Liver (tissue), 9 donors: ENCODE data around the gene IL24. TPM values are rescaled to one million over a fixed set of nuclear protein-coding genes. Genes with fewer than 3 reads are reported as not detected.

ENCODE experiments used
- DNase-seq: peaks from one replicate; pipeline ENCODE4 v3.0.0-alpha.2; 2017; ENCODE audit warnings: low spot score
- H3K27ac ChIP-seq, 2 donors: one replicate each; pipeline ENCODE4 v1.7.0; 2013; ENCODE audit warnings: inconsistent platforms in 2 of 2, low read length in 2 of 2, control low read depth in 1 of 2, low read depth in 1 of 2, mild to moderate bottlenecking in 1 of 2
- H3K27me3 ChIP-seq, 4 donors: one replicate each; pipeline versions ENCODE4 v1.6.1 to v1.7.0; 2013; ENCODE audit warnings: low read length in 3 of 4, inconsistent platforms in 1 of 4, mild to moderate bottlenecking in 1 of 4, moderate library complexity in 1 of 4; ENCODE audit not compliant: control insufficient read depth in 4 of 4, insufficient read depth in 4 of 4
- H3K36me3 ChIP-seq, 4 donors: one replicate each; pipeline versions ENCODE4 v1.6.1 to v1.7.0; 2013; ENCODE audit warnings: low read length in 3 of 4, mild to moderate bottlenecking in 3 of 4, low read depth in 1 of 4, moderate library complexity in 1 of 4; ENCODE audit not compliant: control insufficient read depth in 4 of 4, insufficient read depth in 3 of 4
- H3K4me1 ChIP-seq, 4 donors: one replicate each; pipeline versions ENCODE4 v1.6.1 to v1.7.0; 2013; ENCODE audit warnings: low read length in 3 of 4, mild to moderate bottlenecking in 3 of 4, moderate library complexity in 1 of 4; ENCODE audit not compliant: control insufficient read depth in 4 of 4, insufficient read depth in 4 of 4
- H3K4me3 ChIP-seq, 3 donors: one replicate each; pipeline versions ENCODE4 v1.6.1 to v1.7.0; 2013; ENCODE audit warnings: low read length in 3 of 3, control low read depth in 1 of 3, low read depth in 1 of 3, mild to moderate bottlenecking in 1 of 3
- H3K9ac ChIP-seq, 2 donors: one replicate each; pipeline ENCODE4 v1.7.0; 2013; ENCODE audit warnings: low read length in 2 of 2, mild to moderate bottlenecking in 2 of 2, moderate library complexity in 2 of 2, control low read depth in 1 of 2, low read depth in 1 of 2
- H3K9me3 ChIP-seq, 4 donors: one replicate each; pipeline versions ENCODE4 v1.6.1 to v1.7.0; 2013; ENCODE audit warnings: low read length in 3 of 4; ENCODE audit not compliant: control insufficient read depth in 4 of 4
- EGR1 ChIP-seq, 2 donors: IDR thresholded peaks; 2 replicates each; pipeline ENCODE4 v1.6.1; 2016 to 2018; ENCODE audit warnings: antibody characterized with exemption in 2 of 2, low read depth in 2 of 2
- FOXA1 ChIP-seq: IDR thresholded peaks from 2 replicates; pipeline ENCODE4 v1.6.1; 2016; ENCODE audit warnings: antibody characterized with exemption
- FOXA2 ChIP-seq: IDR thresholded peaks from 2 replicates; pipeline ENCODE4 v1.6.1; 2016; ENCODE audit warnings: antibody characterized with exemption
- HNF4A ChIP-seq, 2 donors: conservative IDR thresholded peaks; 2 replicates each; pipeline ENCODE4 v1.6.1; 2016; ENCODE audit warnings: antibody characterized with exemption in 2 of 2, mild to moderate bottlenecking in 2 of 2
- NR2F2 ChIP-seq: IDR thresholded peaks from 2 replicates; pipeline ENCODE4 v1.6.1; 2016; ENCODE audit warnings: antibody characterized with exemption
- RAD21 ChIP-seq, 2 donors: IDR thresholded peaks; 2 replicates each; pipeline ENCODE4 v1.6.1; 2016; ENCODE audit warnings: antibody characterized with exemption in 2 of 2, mild to moderate bottlenecking in 2 of 2
- RXRA ChIP-seq, 2 donors: IDR thresholded peaks; 2 replicates each; pipeline ENCODE4 v1.6.1; 2017 to 2018; ENCODE audit warnings: antibody characterized with exemption in 2 of 2, mild to moderate bottlenecking in 1 of 2
- SP1 ChIP-seq: IDR thresholded peaks from 2 replicates; pipeline ENCODE4 v1.6.1; 2018; ENCODE audit warnings: antibody characterized with exemption, mild to moderate bottlenecking
- TAF1 ChIP-seq: conservative IDR thresholded peaks from 2 replicates; pipeline ENCODE4 v1.6.1; 2016; ENCODE audit warnings: antibody characterized with exemption, mild to moderate bottlenecking
- YY1 ChIP-seq: IDR thresholded peaks from 2 replicates; pipeline ENCODE4 v1.6.1; 2016; ENCODE audit warnings: antibody characterized with exemption, mild to moderate bottlenecking
- WGBS: extraction: QIAGEN DNeasy Blood & Tissue Kit; methylation state at CpG from one replicate; pipeline ENCODE4 v1.1.7; 2013; 5-methylcytosine and 5-hydroxymethylcytosine counted together
- polyA plus RNA-seq, 2 donors: library from polyadenylated mRNA; stranded (reverse) in 1 of 2; unstranded in 1 of 2; fragments of 200-250 nt in 1 of 2; fragments of >200 nt in 1 of 2; fragmentation: Nextera tagmentation in 1 of 2; extraction: Ambion mirVana in 1 of 2; gene quantifications; one replicate each; pipeline versions ENCODE4 v1.2.1 to v1.2.3, GENCODE V29; 2013 to 2015
- total RNA-seq, 2 donors: library from RNA; depleted of rRNA; stranded (reverse); fragments of >200 nt; gene quantifications; one replicate each; pipeline ENCODE4 v1.2.3, GENCODE V29; 2014
- TF ChIP-seq, protein P1 (sequence below): IDR thresholded peaks from 2 replicates; pipeline ENCODE4 v1.6.1; 2016; ENCODE audit warnings: antibody characterized with exemption, mild to moderate bottlenecking
- TF ChIP-seq, protein P2 (sequence below): IDR thresholded peaks from 2 replicates; pipeline ENCODE4 v1.6.1; 2016; ENCODE audit warnings: antibody characterized with exemption
- TF ChIP-seq, protein P3 (sequence below): IDR thresholded peaks from 2 replicates; pipeline ENCODE4 v1.6.1; 2016; ENCODE audit warnings: antibody characterized with exemption
- TF ChIP-seq, protein P4 (sequence below): fragments of 150-350 bp; IDR thresholded peaks from 2 replicates; pipeline ENCODE4 v1.5.1; 2017; ENCODE audit warnings: improper control_type of control experiment, low read depth, low read length; ENCODE audit not compliant: missing input control
- donor health status: healthy.
- donor health status: healthy.
- donor health status: healthy.
- donor health status: healthy.
- donor health status: healthy.

The IL24 gene
- total and polyA plus RNA-seq, 4 donors: 0.13 TPM; not detected in 3

DNA sequence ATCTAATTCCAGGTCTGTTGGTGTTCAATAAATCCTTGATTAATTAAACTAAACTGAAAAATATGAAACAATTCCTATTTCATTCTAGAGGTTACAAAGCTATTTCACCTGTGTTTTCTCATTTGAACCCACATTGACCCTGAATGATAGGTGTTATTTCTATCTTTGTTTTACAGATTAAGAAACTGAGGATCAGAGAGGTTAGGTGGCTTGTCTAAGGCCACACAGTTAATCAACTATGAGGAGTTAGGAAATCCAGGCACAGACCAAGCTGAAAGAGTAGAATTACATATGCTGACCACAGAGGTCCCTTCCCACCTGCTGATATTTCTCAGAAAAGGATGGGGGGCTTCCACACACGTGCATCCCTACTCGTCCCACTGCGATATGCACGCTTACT lies 48.5 kb downstream of the IL24 start:
- no peak for DNase-seq
- peaks cover 9 to 62% (median 39%) of the 10 kb centered on the region in 4 donors for H3K4me1 ChIP-seq
- peak overlapping the region; percentile 1 to 56 (median 14) for H3K4me3 ChIP-seq
- peak overlapping the region; percentile 32 to 74 for H3K27ac ChIP-seq
- TF ChIP-seq FOXA2 (no peak), RAD21 (IDR thresholded peaks at IDR 0.05) (no peak), FOXA1 (no peak)
- TF ChIP-seq, protein P1, sequence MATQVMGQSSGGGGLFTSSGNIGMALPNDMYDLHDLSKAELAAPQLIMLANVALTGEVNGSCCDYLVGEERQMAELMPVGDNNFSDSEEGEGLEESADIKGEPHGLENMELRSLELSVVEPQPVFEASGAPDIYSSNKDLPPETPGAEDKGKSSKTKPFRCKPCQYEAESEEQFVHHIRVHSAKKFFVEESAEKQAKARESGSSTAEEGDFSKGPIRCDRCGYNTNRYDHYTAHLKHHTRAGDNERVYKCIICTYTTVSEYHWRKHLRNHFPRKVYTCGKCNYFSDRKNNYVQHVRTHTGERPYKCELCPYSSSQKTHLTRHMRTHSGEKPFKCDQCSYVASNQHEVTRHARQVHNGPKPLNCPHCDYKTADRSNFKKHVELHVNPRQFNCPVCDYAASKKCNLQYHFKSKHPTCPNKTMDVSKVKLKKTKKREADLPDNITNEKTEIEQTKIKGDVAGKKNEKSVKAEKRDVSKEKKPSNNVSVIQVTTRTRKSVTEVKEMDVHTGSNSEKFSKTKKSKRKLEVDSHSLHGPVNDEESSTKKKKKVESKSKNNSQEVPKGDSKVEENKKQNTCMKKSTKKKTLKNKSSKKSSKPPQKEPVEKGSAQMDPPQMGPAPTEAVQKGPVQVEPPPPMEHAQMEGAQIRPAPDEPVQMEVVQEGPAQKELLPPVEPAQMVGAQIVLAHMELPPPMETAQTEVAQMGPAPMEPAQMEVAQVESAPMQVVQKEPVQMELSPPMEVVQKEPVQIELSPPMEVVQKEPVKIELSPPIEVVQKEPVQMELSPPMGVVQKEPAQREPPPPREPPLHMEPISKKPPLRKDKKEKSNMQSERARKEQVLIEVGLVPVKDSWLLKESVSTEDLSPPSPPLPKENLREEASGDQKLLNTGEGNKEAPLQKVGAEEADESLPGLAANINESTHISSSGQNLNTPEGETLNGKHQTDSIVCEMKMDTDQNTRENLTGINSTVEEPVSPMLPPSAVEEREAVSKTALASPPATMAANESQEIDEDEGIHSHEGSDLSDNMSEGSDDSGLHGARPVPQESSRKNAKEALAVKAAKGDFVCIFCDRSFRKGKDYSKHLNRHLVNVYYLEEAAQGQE: no peak
- 48% methylated on average over 4 of the region's 4 CpGs for WGBS
- H3K36me3 ChIP-seq: no peaks in the 10 kb centered on the region
- H3K9me3 ChIP-seq: peaks cover 0 to 2% (median 0%) of the 10 kb centered on the region in 4 donors
- H3K9ac ChIP-seq: peak overlapping the region in 1 of 2 donors; percentile 44
- H3K27me3 ChIP-seq: no peaks in the 10 kb centered on the region

DNA sequence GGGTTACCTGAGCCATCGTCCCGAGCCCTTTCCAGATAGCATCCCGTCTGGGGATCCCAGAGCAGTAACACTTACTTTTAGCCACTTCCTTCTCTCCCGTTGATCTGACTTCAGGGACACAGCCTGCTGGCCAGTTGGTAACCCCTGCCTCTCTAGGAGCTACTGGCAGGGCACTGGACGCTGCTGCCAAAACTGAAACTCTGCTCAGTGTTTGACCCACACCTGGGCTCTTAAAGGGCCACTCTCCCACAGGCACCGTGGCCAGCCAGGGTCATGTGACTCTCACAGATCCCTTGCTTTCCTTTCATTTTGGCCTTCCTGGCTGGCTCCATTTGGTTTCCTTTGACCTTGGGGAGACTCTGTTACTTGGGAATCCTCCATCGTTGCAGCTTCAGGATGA lies 49.0 kb downstream of the IL24 start, which contains the start of gene PIGR:
PIGR (minus strand) TSS at position 206 of the 400 bp plus-strand sequence. CDS start 5,935 bp downstream, outside the sequence.
- Histone ChIP-seq H3K27me3 (no peaks in the 10 kb centered on the region), H3K36me3 (no peaks in the 10 kb centered on the region), H3K4me1 (peaks cover 9 to 66% (median 43%) of the 10 kb centered on the region in 4 donors), H3K9ac (peak within 1 kb of the TSS in 1 of 2 donors; percentile 44), H3K9me3 (peaks cover 0 to 2% (median 0%) of the 10 kb centered on the region in 4 donors), H3K4me3 (peak within 1 kb of the TSS; percentile 1 to 56 (median 14)), H3K27ac (peak within 1 kb of the TSS; percentile 32 to 74)
- no peak for DNase-seq
- peak; percentile 38 for TF ChIP-seq SP1
- TF ChIP-seq, protein P2, sequence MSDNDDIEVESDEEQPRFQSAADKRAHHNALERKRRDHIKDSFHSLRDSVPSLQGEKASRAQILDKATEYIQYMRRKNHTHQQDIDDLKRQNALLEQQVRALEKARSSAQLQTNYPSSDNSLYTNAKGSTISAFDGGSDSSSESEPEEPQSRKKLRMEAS: peak; percentile 82
- peak; percentile 39 for TF ChIP-seq TAF1
- TF ChIP-seq, protein P3, sequence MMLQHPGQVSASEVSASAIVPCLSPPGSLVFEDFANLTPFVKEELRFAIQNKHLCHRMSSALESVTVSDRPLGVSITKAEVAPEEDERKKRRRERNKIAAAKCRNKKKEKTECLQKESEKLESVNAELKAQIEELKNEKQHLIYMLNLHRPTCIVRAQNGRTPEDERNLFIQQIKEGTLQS: no peak
- TF ChIP-seq RXRA (IDR thresholded peaks at IDR 0.05): peak; percentile 60 to 65
- no peak for TF ChIP-seq YY1
- TF ChIP-seq RAD21 (IDR thresholded peaks at IDR 0.05): peak in 1 of 2 donors; percentile 35
- TF ChIP-seq HNF4A (conservative IDR thresholded peaks at IDR 0.05): peak; percentile 27 to 29
- WGBS: 30% methylated on average over 7 of the region's 7 CpGs

DNA sequence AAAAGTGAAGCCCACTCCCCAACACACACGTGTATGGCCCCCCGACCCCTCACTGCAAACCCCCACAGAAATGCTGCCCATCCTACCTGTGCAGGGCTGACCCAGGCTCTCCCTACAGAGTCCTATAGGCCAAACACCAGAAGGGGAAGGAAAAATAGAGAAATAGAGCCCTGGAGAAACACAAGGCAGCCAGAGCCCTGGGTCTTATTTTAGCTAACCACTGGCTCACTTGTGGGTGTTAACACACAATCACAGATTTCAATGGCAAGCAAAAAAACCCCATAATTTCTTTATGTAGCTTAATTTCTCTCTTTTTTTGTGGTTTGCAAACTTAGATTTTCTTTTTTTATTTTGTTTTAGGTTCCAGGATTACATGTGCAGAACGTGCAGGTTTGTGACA lies 50.0 kb downstream of the IL24 start:
- no peak for DNase-seq
- TF ChIP-seq, protein P1: no peak
- no peak for TF ChIP-seq EGR1 (IDR thresholded peaks at IDR 0.05; ENCODE audit: low read depth in 2 of 2)
- TF ChIP-seq, protein P3: no peak
- no peak for TF ChIP-seq RAD21 (IDR thresholded peaks at IDR 0.05)
- TF ChIP-seq NR2F2: no peak
- TF ChIP-seq YY1: no peak
- TF ChIP-seq HNF4A (conservative IDR thresholded peaks at IDR 0.05): no peak
- TF ChIP-seq, protein P4, sequence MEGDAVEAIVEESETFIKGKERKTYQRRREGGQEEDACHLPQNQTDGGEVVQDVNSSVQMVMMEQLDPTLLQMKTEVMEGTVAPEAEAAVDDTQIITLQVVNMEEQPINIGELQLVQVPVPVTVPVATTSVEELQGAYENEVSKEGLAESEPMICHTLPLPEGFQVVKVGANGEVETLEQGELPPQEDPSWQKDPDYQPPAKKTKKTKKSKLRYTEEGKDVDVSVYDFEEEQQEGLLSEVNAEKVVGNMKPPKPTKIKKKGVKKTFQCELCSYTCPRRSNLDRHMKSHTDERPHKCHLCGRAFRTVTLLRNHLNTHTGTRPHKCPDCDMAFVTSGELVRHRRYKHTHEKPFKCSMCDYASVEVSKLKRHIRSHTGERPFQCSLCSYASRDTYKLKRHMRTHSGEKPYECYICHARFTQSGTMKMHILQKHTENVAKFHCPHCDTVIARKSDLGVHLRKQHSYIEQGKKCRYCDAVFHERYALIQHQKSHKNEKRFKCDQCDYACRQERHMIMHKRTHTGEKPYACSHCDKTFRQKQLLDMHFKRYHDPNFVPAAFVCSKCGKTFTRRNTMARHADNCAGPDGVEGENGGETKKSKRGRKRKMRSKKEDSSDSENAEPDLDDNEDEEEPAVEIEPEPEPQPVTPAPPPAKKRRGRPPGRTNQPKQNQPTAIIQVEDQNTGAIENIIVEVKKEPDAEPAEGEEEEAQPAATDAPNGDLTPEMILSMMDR: no peak

More for the DNA sequence above, 50.0 kb downstream of the IL24 start:
- no peaks in the 10 kb centered on the region for H3K27me3 ChIP-seq
- no peak overlapping the region for H3K4me3 ChIP-seq
- H3K4me1 ChIP-seq: peaks cover 13 to 66% (median 49%) of the 10 kb centered on the region in 4 donors
- WGBS: 82% methylated on average over 3 of the region's 3 CpGs
- no peak overlapping the region for H3K27ac ChIP-seq
- H3K9me3 ChIP-seq: peaks cover 0 to 2% (median 0%) of the 10 kb centered on the region in 4 donors
- no peaks in the 10 kb centered on the region for H3K36me3 ChIP-seq
- no peak overlapping the region for H3K9ac ChIP-seq
